GM19043 (cell line): Measurements from ENCODE around the gene IQCE.
A peak's percentile ranks its signal among the peaks of the same experiment; 100 is the strongest.
"Not testable (repeated sequence)": the region's sequence is repeated elsewhere in the genome, so short reads cannot be mapped to it uniquely, and the experiment has no call there.

Experiments
- ATAC-seq: cut with Tn5 transposase; IDR thresholded peaks from one replicate; pipeline ENCODE4 v1.9.1; 2021; ENCODE audit warnings: low read depth; ENCODE audit not compliant: unreplicated experiment

Gene IQCE

GRCh38 chr7:2598154-2598823, 39.5 kb downstream of the IQCE start:
- ATAC-seq, result no peak

DNA sequence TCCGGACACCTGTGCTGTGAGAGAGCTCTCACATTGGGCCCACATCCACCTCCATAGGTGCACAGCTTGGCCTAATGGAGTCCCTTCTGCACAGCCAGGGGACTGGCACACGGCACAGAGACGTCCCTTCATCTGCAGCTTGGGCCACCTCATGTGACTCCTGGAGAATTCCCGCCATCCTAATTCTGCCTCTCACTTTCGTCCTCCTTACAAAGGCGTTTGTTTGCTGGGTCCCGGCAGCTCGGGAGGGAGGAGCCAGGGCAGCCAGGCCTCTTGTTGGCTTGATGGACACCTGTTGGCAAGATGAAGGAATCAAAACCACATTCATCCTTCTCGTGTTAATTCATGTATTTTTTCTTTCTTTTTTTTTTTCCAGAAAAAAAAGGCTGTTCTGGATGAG, 42.3 kb downstream of the IQCE start:
- no peak for ATAC-seq

- ATAC-seq, result no peak
These were observed 43.1 kb downstream of the IQCE start for GRCh38 chr7:2601907-2602306.

GRCh38 chr7:2602406-2603043, 43.7 kb downstream of the IQCE start:
- ATAC-seq, result no peak

DNA sequence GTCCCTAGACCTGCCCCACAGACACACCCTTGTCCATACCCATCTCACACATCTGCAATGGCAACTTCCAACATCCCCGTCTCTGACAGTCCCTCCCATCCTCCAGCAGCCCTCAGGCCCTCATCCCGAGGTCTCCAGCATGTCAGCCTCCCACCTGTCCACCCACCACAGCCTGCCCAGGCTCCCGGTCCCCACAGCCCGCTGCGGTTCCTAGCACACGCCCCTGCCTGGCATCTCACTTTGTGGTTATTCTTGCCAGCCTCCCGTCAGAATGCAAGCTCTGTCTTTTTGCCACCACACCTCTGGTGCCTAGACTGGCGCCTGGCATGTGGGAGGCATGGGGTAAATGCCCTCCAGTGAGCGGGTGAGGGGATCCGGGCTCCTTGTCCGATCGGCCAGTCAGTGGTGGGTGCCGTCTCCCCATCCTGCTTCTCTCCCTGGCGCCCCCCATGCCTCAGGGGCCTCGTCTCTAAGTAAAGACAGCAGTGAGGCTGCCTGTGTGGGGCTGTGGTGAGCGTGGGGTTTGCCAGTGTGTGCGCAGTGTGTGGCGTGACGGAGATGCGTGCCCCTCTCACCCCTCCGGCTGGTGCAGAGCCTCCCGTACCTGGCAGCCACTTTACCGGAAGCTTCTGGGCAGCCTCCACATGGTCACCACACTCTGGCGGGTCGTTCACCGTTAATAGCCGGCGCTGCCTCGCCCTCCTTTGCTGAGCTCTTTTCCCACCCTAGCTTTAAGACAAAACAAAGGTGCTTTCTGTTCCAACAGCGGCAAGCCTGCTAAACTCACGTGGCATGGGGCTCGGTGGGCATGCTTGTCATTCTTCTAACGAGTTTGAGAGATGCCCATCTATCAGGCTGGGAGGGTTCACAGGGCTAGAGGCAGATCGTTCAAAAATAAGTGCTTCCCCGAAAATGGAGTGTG, 44.5 kb downstream of the IQCE start:
- ATAC-seq, result no peak

DNA sequence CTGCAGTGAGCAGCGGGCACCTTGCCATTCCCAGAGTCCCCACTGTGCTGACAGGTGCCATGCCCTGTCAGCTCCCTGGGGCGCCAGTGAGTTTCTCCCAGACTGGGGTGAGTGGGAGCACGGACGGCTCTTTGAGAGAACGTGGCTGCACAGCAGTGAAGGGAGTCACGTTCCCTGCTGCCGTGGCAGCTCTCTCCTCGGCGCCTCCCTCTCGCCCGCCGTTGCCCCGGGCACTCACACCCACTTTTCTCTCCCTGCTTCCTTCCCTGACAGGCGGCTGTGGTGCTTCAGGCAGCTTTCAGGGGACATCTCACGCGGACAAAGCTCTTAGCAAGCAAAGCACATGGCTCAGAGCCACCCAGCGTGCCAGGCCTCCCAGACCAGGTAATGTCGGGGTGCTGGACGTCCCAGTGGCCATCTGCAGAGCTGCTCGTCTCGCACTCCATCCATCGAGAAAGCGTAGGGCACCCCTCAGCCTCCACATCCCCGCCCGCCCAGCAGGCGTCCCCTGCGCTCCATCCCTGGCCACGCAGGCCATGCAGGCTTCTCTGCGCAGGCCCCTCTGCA, 45.9 kb downstream of the IQCE start:
- no peak for ATAC-seq

DNA sequence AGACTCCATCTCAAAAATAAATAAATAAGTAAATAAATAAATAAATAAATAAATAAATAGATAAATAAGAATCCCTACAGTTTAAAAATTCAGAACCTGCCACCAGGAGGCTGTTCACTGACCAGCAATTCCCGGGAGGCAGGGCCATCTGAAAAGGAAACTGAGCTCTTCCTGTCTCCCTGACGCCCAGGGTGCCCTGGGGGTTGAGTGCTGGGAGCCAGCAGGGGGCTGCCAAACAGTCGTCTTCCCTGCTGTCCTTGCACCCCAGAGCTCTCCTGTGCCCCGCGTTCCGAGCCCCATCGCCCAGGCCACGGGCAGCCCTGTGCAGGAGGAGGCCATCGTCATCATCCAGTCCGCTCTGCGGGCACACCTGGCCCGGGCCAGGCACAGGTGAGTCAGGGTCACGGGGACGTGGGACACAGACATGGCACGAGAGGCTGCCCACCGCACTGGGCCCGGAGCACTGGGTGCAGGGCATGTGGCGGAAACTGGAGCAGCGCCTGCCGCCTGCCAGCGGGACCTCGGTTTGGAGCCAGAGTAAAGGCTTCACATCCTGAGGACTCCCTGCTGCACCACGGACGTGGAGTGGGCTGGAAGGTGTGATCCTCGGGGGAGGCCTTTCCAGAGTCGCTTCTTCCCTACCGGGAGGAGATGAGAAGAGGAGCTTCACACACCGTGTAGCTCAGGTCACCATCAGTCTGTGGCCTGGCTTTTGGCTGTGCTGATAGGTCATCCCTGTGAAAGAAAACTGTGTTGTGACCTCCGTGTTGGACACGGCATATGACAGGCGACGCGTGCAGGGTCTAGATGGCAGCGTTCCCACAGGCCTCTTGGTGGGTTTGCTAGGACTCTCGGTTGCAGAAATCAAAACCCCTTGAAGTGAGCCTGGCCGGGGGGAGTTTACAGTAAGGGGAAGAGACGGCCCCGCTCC, 47.1 kb downstream of the IQCE start:
- no peak for ATAC-seq

- no peak for ATAC-seq
These were observed 47.8 kb downstream of the IQCE start for GRCh38 chr7:2606539-2606936.

DNA sequence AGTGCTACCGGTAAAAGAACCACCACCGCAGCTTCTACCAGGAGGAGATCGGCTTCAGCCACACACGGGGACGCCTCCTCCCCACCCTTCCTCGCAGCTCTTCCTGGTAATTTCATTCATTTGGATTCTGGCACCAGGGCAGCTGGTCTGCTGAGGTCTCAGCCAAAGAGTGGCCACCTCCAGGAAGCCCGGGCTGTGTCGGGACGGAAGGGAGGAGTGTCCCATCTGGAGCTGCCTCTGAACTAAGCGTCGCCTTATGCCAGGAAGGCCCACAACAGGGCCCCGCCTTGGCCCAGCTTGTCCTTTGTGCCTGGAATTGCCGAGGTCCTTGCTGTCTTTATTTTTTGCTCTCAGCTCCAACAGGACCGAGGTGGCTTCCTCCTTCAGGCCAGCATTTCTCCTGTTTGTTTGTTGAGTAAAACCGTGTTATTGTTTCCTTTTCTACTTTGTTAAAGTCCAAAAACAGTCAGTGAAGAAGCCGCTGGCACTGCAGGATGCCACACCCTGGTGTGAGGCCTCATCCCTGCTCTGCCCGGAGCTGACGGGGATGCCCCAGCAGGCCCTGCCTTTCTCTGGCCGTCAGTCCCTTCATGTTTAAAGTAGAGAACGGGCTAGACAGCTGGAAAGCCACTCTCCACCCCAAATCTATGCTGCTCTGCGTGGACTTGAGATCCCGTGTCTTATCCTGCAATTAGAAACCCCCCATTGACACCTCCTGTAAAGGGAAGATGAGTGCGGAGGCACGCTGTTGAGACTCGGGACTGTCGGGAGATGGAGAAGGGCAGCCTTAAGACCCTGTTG, 48.5 kb downstream of the IQCE start:
- no peak for ATAC-seq

GRCh38 chr7:2607923-2608904, 49.4 kb downstream of the IQCE start:
- no peak for ATAC-seq

GRCh38 chr7:2608921-2609411, 50.2 kb downstream of the IQCE start:
- peak; percentile 64 for ATAC-seq

- not testable (repeated sequence) for ATAC-seq
These were observed 50.9 kb downstream of the IQCE start for GRCh38 chr7:2609646-2610045.

DNA sequence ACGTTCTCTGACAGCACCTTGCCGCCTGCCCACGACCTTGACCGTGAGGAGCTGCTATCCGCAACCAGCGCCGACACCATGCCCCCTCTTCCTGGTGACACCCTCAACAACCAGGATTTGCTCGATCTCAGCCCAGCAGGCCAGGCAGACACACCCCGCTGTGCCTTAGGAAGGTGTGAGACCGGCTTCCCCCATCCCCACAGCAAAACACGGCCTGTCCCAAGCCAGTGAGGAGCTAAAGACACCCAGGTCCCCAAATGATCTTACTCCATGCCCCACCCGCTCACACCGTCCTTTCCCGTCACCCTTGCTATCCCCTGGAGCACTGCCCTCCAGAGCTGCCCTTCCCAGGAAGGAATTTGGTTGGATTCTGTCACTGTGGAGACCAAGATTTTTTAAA, 51.7 kb downstream of the IQCE start:
- no peak for ATAC-seq

DNA sequence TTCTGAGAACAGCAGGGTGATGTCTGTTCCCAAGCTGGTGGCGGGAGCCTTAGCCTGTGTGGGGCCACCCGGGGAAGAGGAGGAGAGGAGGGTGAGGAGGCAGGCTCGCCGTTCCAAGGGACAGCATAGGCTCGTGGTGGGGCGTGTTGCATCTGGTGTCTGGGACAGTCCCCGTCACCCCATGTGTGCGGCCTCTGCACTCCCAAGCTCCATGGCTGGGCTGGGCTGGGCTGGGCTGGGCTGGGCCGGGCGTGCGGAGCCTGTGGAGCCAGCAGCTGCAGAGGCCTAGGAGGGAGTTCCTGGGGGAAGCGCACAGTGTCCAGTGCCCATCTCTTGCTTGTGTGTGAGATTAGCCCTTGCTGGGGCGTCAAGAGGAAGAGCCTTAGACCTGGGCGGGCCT, 52.1 kb downstream of the IQCE start:
- ATAC-seq, result no peak

DNA sequence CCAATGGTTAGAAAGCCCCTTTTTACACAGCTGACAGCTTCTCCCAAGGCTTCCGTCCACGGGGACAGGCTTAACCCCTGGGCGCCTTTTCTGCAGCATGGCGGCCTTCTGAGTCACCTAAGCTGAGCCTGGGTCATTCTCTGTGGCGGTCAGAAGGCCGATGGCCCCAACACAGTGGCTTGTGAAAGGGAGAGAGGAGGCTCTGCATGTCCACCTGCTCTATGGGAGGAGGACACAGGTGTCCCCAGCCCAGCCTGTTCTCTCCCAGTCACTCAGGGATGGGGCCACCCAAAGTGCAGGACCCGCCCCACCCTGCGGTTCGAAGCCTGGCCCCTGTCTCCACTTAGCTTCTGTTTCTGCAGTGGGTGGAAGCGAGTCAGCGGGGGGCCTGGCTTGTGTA, 52.6 kb downstream of the IQCE start:
- ATAC-seq, result no peak

GRCh38 chr7:2611922-2612321, 53.1 kb downstream of the IQCE start:
- ATAC-seq, result no peak

GRCh38 chr7:2612445-2613097, 53.8 kb downstream of the IQCE start:
- no peak for ATAC-seq
